ENCODE results near the gene HRH2.
A peak's percentile ranks its signal among the peaks of the same experiment; 100 is the strongest.

HRH2 gene

GRCh38 chr5:175693741-175694140, 35.9 kb downstream of the HRH2 start:
- no peak for DNase-seq

- no peak for DNase-seq
Observed at GRCh38 chr5:175694371-175695160, 36.7 kb downstream of the HRH2 start.

- no peak for DNase-seq
Observed at GRCh38 chr5:175695161-175696126, 37.6 kb downstream of the HRH2 start.

GRCh38 chr5:175696139-175696854, 38.4 kb downstream of the HRH2 start:
- peak; percentile 75 for DNase-seq

GRCh38 chr5:175696855-175697198, 39.0 kb downstream of the HRH2 start:
- no peak for DNase-seq

- no peak for DNase-seq
Observed at GRCh38 chr5:175697846-175698245, 40.0 kb downstream of the HRH2 start.

- no peak for DNase-seq
Observed at GRCh38 chr5:175698401-175699115, 40.7 kb downstream of the HRH2 start.

- peak; percentile 13 for DNase-seq
Observed at GRCh38 chr5:175700991-175701390, 43.1 kb downstream of the HRH2 start.

- no peak for DNase-seq
Observed at GRCh38 chr5:175701797-175702196, 43.9 kb downstream of the HRH2 start.

GRCh38 chr5:175706499-175706898, 48.6 kb downstream of the HRH2 start:
- DNase-seq: no peak

- DNase-seq: no peak
Observed at GRCh38 chr5:175707751-175708375, 50.0 kb downstream of the HRH2 start.

GRCh38 chr5:175709276-175709781, 51.5 kb downstream of the HRH2 start:
- DNase-seq: no peak

GRCh38 chr5:175710326-175710725, 52.5 kb downstream of the HRH2 start:
- DNase-seq: no peak

- no peak for DNase-seq
Observed at GRCh38 chr5:175711031-175711430, 53.2 kb downstream of the HRH2 start.

- DNase-seq: no peak
Observed at GRCh38 chr5:175711472-175712312, 53.8 kb downstream of the HRH2 start.

GRCh38 chr5:175712313-175712680, 54.4 kb downstream of the HRH2 start:
- DNase-seq: no peak

GRCh38 chr5:175712681-175713085, 54.8 kb downstream of the HRH2 start:
- no peak for DNase-seq

GRCh38 chr5:175713930-175714329, 56.1 kb downstream of the HRH2 start:
- DNase-seq: no peak

- no peak for DNase-seq
Observed at GRCh38 chr5:175714479-175715085, 56.7 kb downstream of the HRH2 start.

Measured in CD4-positive, alpha-beta T cell treated with Interleukin-21 for 1 hour (primary cell).